ENCODE data around the gene DENND10.

- TF ChIP-seq POLR2A (IDR thresholded peaks at IDR 0.05; ENCODE audit: low read length), result no peak
- TF ChIP-seq GATA1 (IDR thresholded peaks at IDR 0.05; ENCODE audit: low read depth, low read length), result no peak
Measured at GRCh38 chr10:119073584-119073983, 30.3 kb upstream of the DENND10 start.
